Effector CD4-positive, alpha-beta T cell (primary cell): ENCODE measurements around the gene BCL6.

Experiments
- DNase-seq: peaks from one replicate; pipeline ENCODE4 v3.0.0-alpha.2; 2020

BCL6 gene

DNA sequence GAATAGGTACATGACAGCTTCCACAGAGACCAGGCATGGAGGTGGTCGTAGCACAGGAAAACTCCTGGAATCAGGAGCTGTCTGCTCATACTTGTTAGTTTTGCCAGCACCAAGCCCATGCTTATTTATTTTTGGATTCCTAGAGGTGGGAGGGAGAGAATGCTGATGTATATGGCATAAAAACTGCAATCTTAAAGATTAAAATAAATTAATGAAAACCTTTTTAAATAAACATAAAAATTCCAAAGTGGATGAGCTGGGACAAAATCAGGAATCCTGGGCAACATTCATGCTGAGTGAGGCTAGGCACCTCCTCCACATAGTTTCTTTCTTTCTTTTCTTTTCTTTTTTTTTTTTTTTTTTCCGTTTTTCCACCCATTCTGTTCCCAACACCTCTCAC, 14.3 kb upstream of the BCL6 start:
- no peak for DNase-seq

DNA sequence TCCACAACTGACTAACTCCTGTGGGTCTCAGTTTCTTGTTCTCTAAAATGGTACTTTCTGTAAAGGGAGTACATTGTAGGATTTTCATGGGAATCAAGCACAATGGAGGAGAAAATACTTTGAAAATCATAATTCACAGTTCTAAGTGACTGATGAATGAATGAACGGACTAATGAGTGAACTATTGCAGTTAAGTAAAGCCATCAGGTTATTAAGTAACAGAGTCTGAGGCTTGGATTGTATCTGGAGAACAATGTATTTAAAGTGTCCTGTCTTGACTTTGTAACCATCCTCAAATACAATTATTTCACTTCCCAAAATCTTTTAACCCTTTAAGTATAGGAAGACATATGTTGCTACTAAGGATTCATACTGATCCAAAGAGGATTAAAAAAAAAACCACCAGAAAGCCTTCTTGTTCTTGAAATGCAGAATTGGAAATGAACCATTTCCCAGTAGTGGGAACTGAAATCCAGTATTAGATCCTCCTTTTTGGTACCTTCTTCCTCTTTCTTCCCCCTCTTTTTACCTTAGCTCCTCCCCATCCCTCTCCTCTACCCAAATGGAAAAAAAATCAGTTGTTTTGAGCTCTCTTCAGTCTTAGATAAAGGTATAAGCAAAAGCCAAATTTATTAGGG, 13.2 kb upstream of the BCL6 start:
- DNase-seq, result no peak

DNA sequence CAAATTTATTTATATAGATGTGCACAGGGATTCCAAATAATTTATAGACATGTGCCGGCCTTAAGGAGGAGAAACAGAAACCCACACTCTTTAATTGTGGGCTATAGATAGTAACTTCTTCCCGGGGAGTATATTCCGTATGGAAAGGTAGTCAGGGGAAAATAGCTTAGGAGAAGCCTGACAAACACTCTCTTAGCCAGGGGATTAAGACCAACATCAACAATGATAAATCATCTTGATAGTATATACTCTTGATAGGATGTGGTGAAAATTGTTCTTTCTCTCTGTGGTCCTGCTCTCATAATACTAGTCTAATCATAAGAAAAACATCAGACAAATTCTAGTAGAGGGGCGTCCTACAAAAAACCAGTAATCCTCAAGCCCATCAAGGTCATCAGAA, 8.2 kb upstream of the BCL6 start:
- DNase-seq, result no peak

DNA sequence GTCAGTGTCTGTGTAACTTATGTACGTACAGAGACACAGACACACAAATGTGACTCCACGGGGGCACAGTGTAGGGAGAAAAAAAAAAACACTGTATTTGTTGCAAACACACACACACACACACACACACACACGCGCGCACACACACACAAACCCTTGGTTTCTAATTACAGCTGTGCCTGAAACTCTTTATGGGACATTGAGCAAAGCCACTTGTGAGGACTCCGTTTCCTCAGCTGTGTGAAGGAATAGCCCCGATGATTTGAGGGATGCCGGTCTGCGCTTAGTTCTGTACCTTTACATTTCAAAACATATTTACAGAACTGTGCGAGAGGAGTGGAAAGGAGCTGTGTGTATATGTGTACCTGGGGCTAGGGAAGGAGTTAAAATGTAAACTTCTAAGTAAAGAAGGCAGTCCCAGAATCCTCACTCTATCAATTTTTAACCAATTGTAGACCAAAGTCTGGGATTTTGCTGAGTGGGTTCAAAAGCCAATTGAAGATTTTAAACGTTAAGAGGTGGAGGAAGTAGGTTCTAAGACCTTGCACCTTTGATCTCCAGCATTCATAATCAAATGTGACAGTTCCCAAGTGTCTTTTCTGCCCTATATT, 5.3 kb upstream of the BCL6 start:
- DNase-seq, result no peak

DNA sequence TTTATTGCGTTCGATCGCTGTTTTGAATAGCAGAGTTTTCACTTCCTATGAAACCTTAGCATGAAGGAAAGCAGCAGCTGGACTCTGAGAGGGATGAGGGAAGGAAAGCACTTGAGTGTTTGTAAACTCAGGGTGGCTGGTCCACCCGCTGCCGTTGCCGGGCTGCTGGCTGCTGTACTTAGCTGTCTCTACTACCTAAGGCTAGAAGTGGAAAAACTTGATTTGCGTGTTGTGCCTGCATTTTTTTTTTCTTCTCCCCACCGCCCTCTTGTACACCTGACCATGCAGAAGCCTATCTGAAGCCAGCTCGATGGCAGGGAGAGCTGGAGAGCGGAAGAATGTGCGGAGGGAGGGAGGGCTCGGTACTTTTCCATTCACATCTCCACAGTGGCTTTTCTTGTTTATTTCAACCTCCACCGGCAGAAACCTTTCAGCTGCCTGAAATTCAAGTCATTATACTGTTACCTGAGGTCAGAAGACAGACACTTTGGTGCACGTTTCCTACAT, 4.8 kb upstream of the BCL6 start:
- no peak for DNase-seq

DNA sequence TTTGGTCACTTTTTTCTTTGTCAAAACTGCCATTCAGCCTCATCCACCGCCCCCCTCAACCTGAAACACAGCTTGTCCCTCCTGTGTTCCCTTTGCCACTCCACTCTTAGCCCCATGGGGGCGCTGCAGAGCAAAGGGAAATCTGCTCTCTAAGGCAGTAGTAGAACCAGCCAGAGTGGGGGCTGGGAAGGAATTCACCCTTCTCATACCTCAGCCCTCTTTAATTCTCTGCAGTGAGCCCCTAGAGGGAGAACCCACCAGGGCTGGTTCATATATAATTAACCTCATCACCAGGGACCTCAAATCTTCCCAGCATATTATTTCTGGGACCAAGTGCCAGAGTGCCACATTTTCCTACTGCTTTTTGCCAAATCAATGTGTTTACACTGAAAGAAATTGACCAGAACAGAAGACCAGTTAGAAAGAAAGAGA, 2.8 kb upstream of the BCL6 start:
- peak; percentile 78 for DNase-seq

DNA sequence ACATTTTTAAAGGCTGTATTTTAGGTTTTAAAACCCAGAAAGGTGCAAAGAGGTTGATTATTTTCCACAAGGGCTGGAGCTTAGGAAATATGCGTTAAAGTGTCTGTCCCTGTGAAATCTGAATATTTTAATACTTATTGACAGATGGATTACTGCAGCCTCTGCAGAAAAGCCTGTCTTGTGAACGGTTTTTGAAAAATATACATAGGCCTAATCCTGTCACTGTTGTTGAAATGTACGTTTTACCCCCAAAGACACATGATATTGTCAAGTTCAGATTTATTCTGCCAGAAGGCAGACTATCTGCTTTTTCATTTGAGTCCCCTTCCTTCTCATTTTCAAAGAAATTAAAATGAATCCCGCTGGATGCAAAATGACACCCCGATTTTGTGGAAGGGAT, 2.2 kb upstream of the BCL6 start:
- no peak for DNase-seq

DNA sequence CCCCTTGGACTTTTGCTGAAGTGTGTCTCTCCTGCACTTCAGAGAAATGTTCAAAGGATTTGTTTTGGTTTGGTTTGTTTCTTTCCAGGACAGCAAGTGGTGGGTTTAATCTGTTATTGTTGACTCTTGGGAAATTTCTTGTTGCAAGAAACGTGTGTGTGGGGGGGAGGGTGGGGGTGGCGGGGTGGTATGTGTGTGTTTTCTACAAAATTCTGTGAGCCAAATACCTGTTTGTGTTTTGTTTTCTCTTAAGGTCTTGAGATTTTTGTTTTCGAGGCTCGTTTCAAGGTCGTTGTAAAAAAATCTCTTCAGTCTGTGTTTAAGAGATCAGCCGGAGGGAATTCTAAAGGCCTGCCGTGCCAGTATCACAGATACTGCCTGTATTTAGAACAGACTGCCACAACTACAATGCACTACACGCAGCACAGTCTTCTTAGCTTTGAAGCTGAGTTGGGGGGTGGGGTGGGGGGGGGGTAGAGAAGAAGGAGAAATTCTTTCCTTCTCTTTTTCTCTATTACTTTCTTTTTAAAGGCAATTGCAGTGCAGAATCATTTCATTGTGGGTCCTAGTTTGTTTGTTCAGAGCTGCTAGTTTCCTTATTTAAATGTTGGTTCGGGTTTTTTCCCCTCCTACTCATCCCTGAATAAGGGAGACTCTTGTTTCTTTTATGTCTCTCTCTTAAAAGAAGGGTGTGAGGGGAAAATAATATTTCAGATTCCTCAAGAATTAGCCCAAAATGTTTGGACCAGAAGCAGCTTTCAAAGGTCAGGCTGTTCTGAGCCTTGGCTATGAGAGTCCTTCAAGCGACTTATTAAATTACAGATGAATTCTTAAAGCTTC, 1.4 kb upstream of the BCL6 start:
- DNase-seq, result no peak

DNA sequence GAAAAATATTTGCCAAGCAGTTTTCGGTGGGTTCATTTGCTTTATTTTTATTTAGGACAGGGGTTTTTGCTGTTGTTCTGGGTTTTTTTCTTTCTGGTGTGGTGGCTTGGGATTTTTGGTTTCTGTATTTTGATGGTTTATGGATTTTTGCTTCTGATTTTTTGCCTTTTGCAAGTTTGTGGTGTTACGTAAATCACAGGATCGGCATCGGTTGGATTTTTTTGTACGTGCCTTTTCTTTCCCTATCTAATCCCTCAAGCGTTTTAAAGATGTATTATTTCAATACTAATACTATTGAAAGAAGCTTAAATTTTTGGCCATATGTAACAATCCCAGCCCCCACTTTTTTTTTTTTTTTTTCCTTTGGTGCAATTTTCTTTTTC, 782 bp upstream of the BCL6 start:
- DNase-seq, result no peak

DNA sequence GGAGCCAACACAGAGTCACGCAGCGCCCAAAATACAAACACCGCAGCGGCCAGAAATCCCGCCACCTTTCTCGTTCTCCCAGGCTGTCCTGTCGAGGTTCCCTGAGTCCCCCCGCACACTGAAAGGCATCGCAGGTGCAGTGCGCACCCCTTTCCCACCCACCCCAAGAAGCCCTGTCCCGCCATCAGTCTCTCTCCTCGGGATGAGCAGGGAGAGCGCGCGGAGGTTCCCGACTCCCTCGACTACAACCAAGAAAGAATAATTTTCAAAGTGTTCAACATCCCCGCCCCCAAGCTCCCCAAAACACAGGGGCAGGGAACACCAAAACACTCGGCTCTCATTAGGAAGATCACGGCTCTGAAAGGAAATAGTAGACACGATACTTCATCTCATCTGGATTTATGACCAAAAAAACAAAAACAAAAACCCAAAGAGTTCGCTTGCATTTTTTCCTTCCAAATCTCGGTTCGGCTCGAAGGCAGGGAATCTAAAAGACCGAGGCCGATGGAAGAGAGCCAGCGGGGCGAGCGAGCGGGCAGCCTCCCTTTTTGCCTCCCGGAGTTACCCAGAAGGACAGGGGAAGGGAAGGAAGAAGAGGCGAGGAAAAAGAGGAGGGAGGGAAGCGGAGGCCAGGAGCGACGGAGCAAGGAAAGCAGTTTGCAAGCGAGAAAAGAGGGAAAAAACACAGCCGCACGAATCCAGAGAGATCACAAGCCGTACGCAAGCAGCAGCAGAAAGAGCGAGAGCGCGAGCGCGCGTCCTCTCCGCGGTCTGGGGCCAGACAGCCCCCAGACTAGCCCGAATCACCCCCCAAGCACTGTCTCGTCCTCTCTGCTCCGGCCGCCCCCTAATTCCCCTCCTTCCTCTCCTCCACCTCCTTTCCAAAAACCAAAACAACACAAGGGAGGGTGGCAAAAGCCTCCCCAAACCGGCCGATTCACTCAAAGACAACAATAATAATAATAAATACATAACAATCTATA, 808 bp downstream of the BCL6 start:
- peak; percentile 44 for DNase-seq

DNA sequence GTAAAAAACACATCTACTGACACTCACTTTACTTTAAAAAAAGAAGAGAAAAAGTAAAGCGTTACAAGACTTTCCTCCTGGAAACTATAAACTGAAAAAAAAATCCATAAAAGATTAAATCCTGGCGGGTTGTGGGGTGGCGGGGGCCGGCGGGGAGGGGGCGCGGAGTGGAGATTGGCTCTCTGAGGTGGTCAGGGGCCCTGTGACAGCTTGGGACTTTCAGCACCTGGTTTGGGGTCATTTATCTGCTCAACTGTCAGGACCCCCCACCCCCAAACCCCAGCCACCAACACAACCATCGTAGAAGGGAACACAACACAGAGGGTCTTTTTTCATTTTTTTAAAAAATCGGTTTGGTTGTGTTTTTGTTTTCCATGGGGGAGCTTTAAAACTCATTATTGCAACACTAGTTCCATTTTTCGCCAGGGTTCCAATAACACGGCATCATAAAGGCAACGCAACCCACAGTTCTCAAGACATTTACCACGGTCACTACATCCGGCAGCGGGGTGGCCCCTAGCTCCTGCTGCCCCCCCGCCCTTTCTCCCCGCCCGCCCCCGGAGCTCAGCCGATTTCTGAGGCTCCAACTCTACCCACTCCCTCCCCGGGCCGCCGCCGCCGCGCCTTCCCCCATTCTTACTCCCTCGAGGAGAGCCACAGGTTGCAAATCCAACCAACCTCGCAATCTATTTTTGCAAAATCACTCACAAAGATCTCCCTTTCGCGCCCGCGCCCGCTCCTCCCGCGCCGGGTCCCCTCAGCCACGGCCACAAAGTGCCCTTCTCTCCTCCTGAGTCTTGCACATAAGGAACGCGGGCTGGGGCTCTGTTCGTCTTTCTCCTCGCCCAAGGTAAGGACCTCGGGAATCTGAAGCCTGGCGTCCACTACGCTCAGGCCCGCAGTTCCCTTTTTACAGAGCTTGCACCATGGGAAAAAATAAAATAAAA, 1.8 kb downstream of the BCL6 start:
- no peak for DNase-seq

DNA sequence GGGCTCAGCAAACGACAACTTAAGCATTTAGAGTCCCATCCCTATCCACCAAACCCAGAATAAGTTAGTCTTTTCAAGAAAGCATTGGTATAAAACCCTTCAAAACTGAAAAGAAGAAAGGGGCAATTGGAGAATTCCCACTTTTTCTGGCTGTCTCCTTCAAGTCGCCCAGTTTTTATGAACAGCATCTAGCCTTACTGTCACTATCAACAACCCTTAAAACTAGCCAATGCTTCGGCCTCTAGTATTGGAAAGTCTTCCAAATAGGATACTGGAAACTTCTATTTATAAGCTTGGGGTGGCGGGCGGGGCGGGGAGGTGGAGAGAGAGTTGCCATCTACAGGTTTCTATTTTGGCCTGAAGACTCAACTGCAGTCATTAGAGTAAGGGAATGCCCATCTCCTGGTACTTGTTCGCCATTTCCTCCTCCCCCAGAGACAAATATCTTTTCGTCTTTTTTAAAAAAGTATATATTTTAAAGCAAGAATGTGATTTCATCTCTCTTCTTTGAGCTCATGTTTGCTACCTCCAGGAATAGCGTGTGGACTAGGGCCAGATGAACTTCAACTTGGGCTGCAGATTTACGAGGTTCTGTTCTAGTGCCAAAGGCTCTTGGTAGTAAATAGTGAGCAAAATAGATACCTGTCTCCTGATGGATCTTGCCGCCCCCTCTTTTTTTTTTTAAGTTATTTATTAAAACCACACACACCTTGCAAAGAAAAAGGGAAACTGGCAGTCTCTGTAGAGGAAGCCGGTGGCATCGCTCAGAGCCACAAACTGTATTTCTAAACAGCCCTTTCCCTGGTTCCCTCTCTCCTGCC, 2.7 kb downstream of the BCL6 start:
- no peak for DNase-seq

DNA sequence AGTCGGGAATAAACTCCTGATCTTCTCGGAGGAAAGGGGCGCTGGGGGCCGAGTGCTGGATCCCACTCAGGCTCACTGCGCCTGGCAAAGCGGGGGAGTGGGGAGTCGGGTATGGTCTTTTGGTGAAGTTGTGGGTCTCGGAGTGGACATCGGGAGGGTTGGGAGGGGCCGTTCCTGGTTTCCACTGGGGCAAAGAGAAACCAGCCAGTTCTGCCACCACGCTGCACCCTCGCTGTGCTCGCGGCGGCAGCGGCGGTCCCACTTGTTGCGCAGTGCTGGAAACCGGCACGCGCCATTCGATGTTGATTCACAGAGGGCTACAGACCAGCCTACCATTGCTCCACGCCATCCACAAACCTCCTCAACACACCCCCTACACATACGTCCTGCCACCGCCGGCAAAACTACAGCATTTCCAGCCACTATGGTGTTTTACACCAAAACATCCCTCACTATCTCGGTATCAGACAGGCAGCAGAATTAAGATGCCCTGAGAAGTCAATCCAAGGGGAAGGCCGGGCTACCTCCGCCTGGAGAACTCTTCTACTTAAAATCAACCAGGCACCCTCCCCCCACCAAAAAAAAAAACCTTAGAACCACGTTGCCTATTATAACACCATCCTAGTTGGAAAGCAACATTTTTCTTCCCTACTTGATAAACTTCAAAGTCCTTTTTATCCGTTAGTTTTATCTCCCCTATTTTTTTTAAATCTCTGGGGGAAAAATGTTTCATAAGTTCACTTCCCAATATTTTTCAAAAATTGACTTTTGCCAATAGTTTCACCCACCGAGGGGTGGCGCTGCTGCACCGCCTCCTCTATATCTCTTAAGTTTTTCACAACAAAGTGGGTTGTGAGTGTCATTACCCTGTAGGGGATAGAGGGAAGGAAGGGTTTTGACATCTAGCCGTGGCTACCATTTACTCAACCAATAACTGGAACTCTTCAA, 3.6 kb downstream of the BCL6 start:
- peak; percentile 65 for DNase-seq

DNA sequence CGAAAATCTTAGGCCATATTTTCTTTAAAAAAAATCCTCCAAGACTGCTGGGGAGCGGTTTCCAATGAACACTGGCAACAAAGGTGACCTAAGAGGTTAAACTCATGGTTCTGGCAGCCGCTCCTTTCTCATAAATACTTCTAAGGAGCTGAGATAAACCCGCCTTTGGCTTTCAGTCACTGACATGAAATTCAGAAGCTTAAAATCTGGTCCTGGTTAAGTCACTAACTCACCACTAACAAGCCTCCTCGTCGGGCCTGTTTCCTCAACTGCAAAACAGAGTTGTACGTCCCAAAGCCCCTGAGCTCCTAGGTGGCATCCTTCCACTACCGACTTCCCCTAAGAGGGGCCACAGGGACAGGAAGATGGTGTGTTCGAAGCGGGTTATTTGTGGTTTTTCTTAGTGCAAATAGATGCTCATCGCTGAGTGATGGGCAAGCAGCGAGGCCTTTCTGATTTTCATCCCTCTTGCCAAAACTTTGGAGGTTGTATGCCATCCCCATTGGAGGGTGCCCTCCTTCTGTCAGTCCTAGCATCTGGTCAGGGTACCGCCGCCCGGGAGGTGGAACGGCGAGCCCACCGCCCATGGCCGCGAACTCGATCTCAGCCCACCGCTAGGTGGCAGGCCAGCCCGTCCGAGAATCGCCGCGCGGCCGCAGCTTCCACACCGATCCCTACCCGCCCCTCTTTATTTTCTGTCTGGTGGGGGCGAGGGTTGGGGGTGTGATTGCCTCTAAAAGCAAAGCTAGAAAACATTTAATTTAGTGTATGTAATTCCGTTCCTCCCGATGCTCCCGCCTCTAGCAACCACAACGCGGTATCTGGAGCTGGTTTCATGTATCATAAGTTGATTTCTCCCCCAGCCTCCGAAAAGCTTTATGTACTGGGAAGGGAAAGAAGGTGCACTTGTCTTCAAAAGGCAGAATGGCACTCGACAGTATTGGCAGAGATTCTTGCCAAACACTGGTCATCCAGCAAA, 4.6 kb downstream of the BCL6 start:
- peak; percentile 51 for DNase-seq

DNA sequence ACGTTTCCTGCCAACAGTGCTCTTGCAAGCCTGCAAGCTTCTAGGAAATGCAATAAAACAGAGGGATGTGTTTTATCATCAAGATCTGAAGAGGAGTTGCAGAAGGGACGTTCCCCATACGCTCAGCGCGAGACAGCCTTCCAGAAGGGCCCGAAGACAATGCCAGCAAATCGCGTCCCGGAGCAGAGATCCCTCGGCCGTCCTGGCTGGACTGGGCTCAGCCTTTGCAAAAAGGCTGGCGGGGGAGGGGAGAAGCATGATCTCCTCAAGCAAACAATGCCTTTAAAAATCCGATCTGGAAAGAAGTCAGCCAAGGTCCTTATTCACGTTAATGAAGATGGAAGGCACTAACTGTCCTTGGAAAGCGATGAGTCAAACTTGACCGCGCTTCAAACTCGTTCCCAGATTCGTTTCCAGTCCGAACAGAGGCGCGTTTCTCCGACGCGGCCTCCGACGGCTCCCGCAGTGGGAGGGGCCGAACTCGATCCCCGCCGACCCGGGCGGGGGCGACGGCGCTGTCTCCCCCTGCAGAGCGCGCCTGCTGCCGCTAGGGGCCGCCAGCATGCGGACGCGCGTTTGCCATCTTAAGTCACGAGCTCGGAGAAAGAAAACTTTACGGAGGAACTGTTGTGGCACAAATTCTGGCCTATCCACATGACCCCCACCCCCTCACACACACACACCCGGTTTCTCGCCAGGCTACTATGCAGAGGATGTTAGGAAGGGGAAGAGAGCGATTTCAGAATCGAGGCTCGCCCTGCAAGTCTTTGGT, 5.5 kb downstream of the BCL6 start:
- DNase-seq, result peak; percentile 66

DNA sequence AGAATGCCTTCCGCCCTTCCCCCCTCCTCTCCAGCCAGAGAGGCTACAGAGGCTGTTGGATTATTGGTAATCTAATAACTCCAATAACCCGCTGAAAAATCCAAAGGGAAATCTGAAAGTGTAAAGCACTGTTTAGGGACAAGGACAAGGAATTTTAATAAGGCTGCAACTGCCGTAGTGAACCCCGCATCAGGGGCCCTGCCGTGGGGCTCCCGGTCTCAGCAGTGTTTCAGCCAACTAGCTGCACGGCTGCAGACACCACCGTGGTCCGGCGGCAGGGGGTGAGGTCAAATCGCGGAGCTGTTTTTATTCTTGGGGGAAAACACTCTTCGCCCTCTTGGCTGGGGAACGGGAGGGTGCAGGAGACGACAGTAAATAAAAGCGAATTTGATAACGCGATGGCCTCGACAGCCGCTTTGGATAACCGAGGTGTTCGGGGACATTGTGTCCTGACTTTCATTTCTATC, 6.1 kb downstream of the BCL6 start:
- DNase-seq, result no peak
